GM18909 (cell line): ENCODE results near the gene TMEM135.
"Not testable (repeated sequence)": the region's sequence is repeated elsewhere in the genome, so short reads cannot be mapped to it uniquely, and the experiment has no call there.

ENCODE experiments used
- ATAC-seq: cut with Tn5 transposase; IDR thresholded peaks from one replicate; pipeline ENCODE4 v1.9.1; 2021; ENCODE audit warnings: mild to moderate bottlenecking; ENCODE audit not compliant: unreplicated experiment, poor library complexity

Gene TMEM135

GRCh38 chr11:87063982-87064381 is 26.2 kb downstream of the TMEM135 start:
- ATAC-seq = no peak

GRCh38 chr11:87072787-87073186 is 35.1 kb downstream of the TMEM135 start:
- no peak for ATAC-seq

- no peak for ATAC-seq
Measured at GRCh38 chr11:87076260-87076783, 38.6 kb downstream of the TMEM135 start.

- no peak for ATAC-seq
Measured at GRCh38 chr11:87076874-87077429, 39.2 kb downstream of the TMEM135 start.

GRCh38 chr11:87081358-87081757 is 43.6 kb downstream of the TMEM135 start:
- ATAC-seq = peak; percentile 73

GRCh38 chr11:87082590-87082989 is 44.9 kb downstream of the TMEM135 start:
- no peak for ATAC-seq

GRCh38 chr11:87083029-87083428 is 45.3 kb downstream of the TMEM135 start:
- ATAC-seq = no peak

- ATAC-seq = no peak
Measured at GRCh38 chr11:87092159-87092558, 54.4 kb downstream of the TMEM135 start.

GRCh38 chr11:87092567-87092966 is 54.8 kb downstream of the TMEM135 start:
- ATAC-seq = no peak

- peak; percentile 95 for ATAC-seq
Measured at GRCh38 chr11:87097582-87097981, 59.8 kb downstream of the TMEM135 start.

- no peak for ATAC-seq
Measured at GRCh38 chr11:87101956-87102580, 64.3 kb downstream of the TMEM135 start.

- not testable (repeated sequence) for ATAC-seq
Measured at GRCh38 chr11:87105826-87106225, 68.1 kb downstream of the TMEM135 start.

GRCh38 chr11:87107379-87107778 is 69.6 kb downstream of the TMEM135 start:
- not testable (repeated sequence) for ATAC-seq

- no peak for ATAC-seq
Measured at GRCh38 chr11:87110443-87111131, 72.9 kb downstream of the TMEM135 start.

- ATAC-seq = no peak
Measured at GRCh38 chr11:87114093-87114492, 76.4 kb downstream of the TMEM135 start.

- ATAC-seq = no peak
Measured at GRCh38 chr11:87116185-87116584, 78.5 kb downstream of the TMEM135 start.

- ATAC-seq = no peak
Measured at GRCh38 chr11:87120937-87121336, 83.2 kb downstream of the TMEM135 start.

- ATAC-seq = no peak
Measured at GRCh38 chr11:87122852-87123251, 85.1 kb downstream of the TMEM135 start.

GRCh38 chr11:87125257-87125656 is 87.5 kb downstream of the TMEM135 start:
- ATAC-seq = no peak

- ATAC-seq = no peak
Measured at GRCh38 chr11:87127101-87127500, 89.4 kb downstream of the TMEM135 start.

GRCh38 chr11:87128372-87128771 is 90.6 kb downstream of the TMEM135 start:
- no peak for ATAC-seq
